Right lobe of liver (tissue), 6 donors: ENCODE measurements around the gene TRAPPC3L. TPM values are rescaled to one million over a fixed set of nuclear protein-coding genes. Genes with fewer than 3 reads are reported as not detected.
"Not testable (repeated sequence)": the region's sequence is repeated elsewhere in the genome, so short reads cannot be mapped to it uniquely, and the experiment has no call there.

Experiments
- ATAC-seq, 4 donors: fragments of 200-7000 bp; cut with Tn5 transposase; one replicate each; pipeline ENCODE4 v1.9.1; 2020; ENCODE audit warnings: mild to moderate bottlenecking in 4 of 4, moderate library complexity in 4 of 4
- DNase-seq, 3 donors: peaks; one replicate each; pipeline ENCODE4 v3.0.0-alpha.2; 2020
- H3K27ac ChIP-seq, 3 donors: fragments of 200-600 bp; one replicate each; pipeline ENCODE4 v1.8.0; 2022
- H3K27me3 ChIP-seq, 2 donors: fragments of 200-600 bp; one replicate each; pipeline ENCODE4 v1.8.0; 2022
- H3K36me3 ChIP-seq, 4 donors: fragments of 200-600 bp; sonication (generic) in 1 of 4; one replicate each; pipeline versions ENCODE4 v1.5.1 to v1.8.0; 2017 to 2022; ENCODE audit warnings: control low read depth in 1 of 4
- H3K4me1 ChIP-seq, 4 donors: fragments of 200-600 bp; sonication (generic) in 1 of 4; one replicate each; pipeline versions ENCODE4 v1.5.1 to v1.8.0; 2017 to 2022; ENCODE audit warnings: control low read depth in 1 of 4
- H3K4me3 ChIP-seq, 3 donors: fragments of 200-600 bp; one replicate each; pipeline ENCODE4 v1.8.0; 2022
- H3K9me3 ChIP-seq, 4 donors: fragments of 200-600 bp; sonication (generic) in 1 of 4; one replicate each; pipeline versions ENCODE4 v1.5.1 to v1.8.0; 2017 to 2022; ENCODE audit warnings: control low read depth in 1 of 4
- CTCF ChIP-seq, 4 donors: fragments of 200-600 bp in 3 of 4; fragments of 450-650 bp in 1 of 4; IDR thresholded peaks; one replicate each; pipeline versions ENCODE4 v1.5.1 to v1.8.0; 2016 to 2022; ENCODE audit warnings: antibody characterized with exemption in 4 of 4, mild to moderate bottlenecking in 2 of 4
- POLR2A ChIP-seq: fragments of 450-650 bp; IDR thresholded peaks from one replicate; pipeline ENCODE4 v1.6.1; 2017; ENCODE audit warnings: antibody characterized with exemption, mild to moderate bottlenecking
- WGBS: methylation state at CpG from one replicate; pipeline ENCODE4 v1.1.6; 2018; ENCODE audit warnings: low coverage, low lambda C conversion rate; ENCODE audit not compliant: insufficient coverage; ENCODE audit errors: missing lambda C conversion rate; 5-methylcytosine and 5-hydroxymethylcytosine counted together
- intact Hi-C, 2 donors: fragments of 100-400 bp; cut with DNase I; formaldehyde crosslinking; loops; one replicate each; pipeline versions ENCODE4 v1.11.2 to v1.14.1; 2022
- total RNA-seq, 6 experiments: library from RNA; depleted of rRNA in 2 of 6; stranded (reverse); fragments of >200 nt in 2 of 6; fragmentation: NEBNext Ultra II Directional in 3 of 6; extraction: Animal tissue kit (Norgen Biotek cat#: 25700) in 3 of 6; gene quantifications; one replicate each; pipeline versions ENCODE4 v1.1.0 to v1.2.4, GENCODE V29; 2016 to 2023
- donor health status: DM: no; HTN: yes; CAD: no.
- donor health status: DM: no; HTN: no; CAD: no.
- donor health status: DM: no; HTN: no; CAD: no.
- donor health status: DM: no; HTN: yes; CAD: no.
- donor health status: DM: no; HTN: yes; CAD: no.

The TRAPPC3L gene
- total RNA-seq, 6 experiments from 2014 or later, result 0.12 to 0.17 TPM; not detected in 4

DNA sequence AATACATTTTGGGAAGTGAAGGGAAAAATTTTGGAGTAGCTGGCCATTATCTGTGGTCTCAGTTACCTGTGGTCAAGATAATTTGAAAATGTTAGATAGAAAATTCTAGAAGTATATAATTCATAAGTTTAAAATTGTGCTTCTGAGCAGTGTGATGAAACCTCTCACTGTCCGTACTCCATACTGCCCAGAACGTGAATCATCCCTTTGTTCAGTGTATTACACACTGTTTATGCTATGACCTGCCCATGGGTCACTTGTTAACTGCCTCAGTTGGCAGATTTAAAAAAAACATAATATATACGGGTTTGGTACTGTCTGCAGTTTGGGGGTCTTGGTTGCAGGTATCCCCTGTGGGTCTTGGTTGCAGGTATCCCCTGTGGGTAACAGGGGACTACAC, 38.2 kb downstream of the TRAPPC3L start:
- TF ChIP-seq CTCF (IDR thresholded peaks at IDR 0.05), result no peak
- intact Hi-C loops, result no loop called here
- H3K4me3 ChIP-seq, result no peak overlapping the region

DNA sequence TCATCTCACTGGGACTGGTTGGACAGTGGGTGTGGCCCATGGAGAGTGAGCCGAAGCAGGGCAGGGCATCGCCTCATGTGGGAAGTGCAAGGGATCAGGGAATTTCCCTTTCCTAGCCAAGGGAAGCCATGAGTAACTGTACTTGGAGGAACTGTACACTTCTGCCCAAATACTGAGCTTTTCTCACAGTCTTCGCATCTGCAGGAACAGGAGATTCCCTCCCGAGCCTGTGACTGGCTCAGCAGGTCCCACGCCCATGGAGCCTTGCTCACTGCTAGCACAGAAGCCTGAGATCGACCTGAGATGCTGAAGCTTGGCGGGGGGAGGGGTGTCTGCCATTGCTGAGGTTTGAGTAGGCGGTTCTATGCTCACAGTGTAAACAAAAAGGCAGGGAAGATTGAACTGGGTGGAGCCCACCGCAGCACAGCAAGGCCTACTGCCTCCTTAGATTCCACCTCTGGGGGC, 44.5 kb downstream of the TRAPPC3L start:
- Histone ChIP-seq H3K27me3 (no peaks in the 10 kb centered on the region), H3K9me3 (no peaks in the 10 kb centered on the region), H3K36me3 (no peaks in the 10 kb centered on the region), H3K4me1 (no peaks in the 10 kb centered on the region), H3K4me3 (no peak overlapping the region), H3K27ac (no peak overlapping the region)
- intact Hi-C loops, result no loop called here
- TF ChIP-seq POLR2A, result no peak
- no peak for TF ChIP-seq CTCF (IDR thresholded peaks at IDR 0.05)
- ATAC-seq (no peak), DNase-seq (no peak)
- WGBS, result 60% methylated on average over 1 of the region's 9 CpGs

More for the DNA sequence above, 38.2 kb downstream of the TRAPPC3L start:
- H3K4me1 ChIP-seq, result no peaks in the 10 kb centered on the region
- H3K27ac ChIP-seq, result no peak overlapping the region
- whole genome bisulfite sequencing, result 82% methylated on average over 3 of the region's 3 CpGs
- DNase-seq (no peak), ATAC-seq (no peak)
- no peaks in the 10 kb centered on the region for H3K9me3 ChIP-seq
- H3K27me3 ChIP-seq, result no peaks in the 10 kb centered on the region
- H3K36me3 ChIP-seq, result no peaks in the 10 kb centered on the region

DNA sequence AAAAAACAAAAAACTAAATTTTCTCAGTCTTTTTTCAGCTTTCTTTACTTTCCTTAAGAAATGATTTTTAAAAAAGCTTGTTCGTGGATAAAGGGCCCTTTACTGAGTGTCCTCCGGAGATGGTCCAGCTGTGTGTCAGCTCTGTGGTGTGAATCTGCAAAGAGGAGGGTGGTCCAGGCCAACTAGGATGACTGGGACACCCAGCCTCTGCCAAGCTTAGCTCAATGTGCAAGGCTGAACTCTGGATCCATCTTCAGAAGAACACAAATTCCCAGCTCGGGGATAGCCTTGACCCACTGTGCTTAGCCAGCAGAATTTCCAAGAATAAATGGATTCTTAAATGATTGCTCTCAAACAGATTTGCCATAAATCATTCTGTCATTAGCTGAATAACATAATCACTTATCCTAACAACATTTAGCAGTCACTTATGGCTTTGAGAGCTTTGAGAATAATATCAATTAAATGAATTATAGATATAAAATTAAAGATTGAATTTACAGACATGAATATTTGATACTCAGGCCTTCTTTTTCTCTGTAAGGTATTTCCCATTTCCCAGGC, 48.3 kb downstream of the TRAPPC3L start:
- intact Hi-C loops, result no loop called here
- Histone ChIP-seq H3K4me1 (no peaks in the 10 kb centered on the region), H3K27ac (no peak overlapping the region), H3K9me3 (no peaks in the 10 kb centered on the region), H3K27me3 (no peaks in the 10 kb centered on the region), H3K36me3 (no peaks in the 10 kb centered on the region), H3K4me3 (no peak overlapping the region)
- 59% methylated on average over 3 of the region's 3 CpGs for WGBS
- no peak for ATAC-seq
- DNase-seq, result no peak
- no peak for TF ChIP-seq POLR2A

DNA sequence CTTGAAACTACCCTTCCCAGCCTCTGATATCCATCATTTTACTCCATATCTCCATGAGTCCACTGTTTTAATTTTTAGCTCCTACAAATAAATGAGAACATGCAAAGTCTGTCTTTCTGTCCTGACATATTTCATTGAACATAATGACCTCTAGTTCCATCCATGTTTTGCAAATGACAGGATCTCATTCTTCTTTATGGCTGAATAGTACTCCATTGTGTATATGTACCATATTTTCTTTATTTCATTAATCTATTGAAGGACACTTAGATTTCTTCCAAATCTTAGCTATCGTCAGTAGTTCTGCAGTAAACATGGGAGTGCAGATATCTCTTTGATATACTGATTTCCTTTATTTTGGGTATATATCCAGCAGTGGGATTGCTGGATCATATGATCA, 50.3 kb downstream of the TRAPPC3L start:
- intact Hi-C loops, H3K36me3 ChIP-seq, H3K27me3 ChIP-seq, H3K4me3 ChIP-seq, DNase-seq, ATAC-seq, H3K4me1 ChIP-seq, H3K9me3 ChIP-seq, H3K27ac ChIP-seq: not testable (repeated sequence)
- WGBS, result 87% methylated on average over 1 of the region's 1 CpG

- Histone ChIP-seq H3K27ac (no peak overlapping the region), H3K27me3 (no peaks in the 10 kb centered on the region), H3K9me3 (no peaks in the 10 kb centered on the region), H3K4me1 (no peaks in the 10 kb centered on the region), H3K4me3 (no peak overlapping the region), H3K36me3 (no peaks in the 10 kb centered on the region)
- no peak for TF ChIP-seq POLR2A
- no peak for TF ChIP-seq CTCF (IDR thresholded peaks at IDR 0.05)
- intact Hi-C loops, result no loop called here
- DNase-seq, result no peak
- no peak for ATAC-seq
- WGBS, result 54% methylated on average over 6 of the region's 6 CpGs
Observed at GRCh38 chr6:116492331-116493067, 53.0 kb downstream of the TRAPPC3L start.
